ENCODE results near the gene KRTAP10-2.

KRTAP10-2 gene

GRCh38 chr21:44548922-44549321, 2.4 kb downstream of the KRTAP10-2 start:
- peak; percentile 8 for DNase-seq (ENCODE audit: low spot score)
- no peak overlapping the region for H3K27ac ChIP-seq

GRCh38 chr21:44548381-44548780, 2.9 kb downstream of the KRTAP10-2 start:
- Histone ChIP-seq H3K4me3 (no peak overlapping the region), H3K27ac (no peak overlapping the region)
- peak; percentile 63 for DNase-seq (ENCODE audit: low spot score)
- TF ChIP-seq, protein P1, sequence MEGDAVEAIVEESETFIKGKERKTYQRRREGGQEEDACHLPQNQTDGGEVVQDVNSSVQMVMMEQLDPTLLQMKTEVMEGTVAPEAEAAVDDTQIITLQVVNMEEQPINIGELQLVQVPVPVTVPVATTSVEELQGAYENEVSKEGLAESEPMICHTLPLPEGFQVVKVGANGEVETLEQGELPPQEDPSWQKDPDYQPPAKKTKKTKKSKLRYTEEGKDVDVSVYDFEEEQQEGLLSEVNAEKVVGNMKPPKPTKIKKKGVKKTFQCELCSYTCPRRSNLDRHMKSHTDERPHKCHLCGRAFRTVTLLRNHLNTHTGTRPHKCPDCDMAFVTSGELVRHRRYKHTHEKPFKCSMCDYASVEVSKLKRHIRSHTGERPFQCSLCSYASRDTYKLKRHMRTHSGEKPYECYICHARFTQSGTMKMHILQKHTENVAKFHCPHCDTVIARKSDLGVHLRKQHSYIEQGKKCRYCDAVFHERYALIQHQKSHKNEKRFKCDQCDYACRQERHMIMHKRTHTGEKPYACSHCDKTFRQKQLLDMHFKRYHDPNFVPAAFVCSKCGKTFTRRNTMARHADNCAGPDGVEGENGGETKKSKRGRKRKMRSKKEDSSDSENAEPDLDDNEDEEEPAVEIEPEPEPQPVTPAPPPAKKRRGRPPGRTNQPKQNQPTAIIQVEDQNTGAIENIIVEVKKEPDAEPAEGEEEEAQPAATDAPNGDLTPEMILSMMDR (IDR thresholded peaks at IDR 0.05), result no peak

More at GRCh38 chr21:44548922-44549321, 2.4 kb downstream of the KRTAP10-2 start:
- TF ChIP-seq, protein P1 (IDR thresholded peaks at IDR 0.05), result no peak
- H3K4me3 ChIP-seq, result no peak overlapping the region

GRCh38 chr21:44547656-44548331, 3.5 kb downstream of the KRTAP10-2 start:
- H3K4me3 ChIP-seq, result no peak overlapping the region
- TF ChIP-seq, protein P1 (IDR thresholded peaks at IDR 0.05), result no peak
- no peak overlapping the region for H3K27ac ChIP-seq
- DNase-seq (ENCODE audit: low spot score), result peak; percentile 56

GRCh38 chr21:44544566-44544965, 6.7 kb downstream of the KRTAP10-2 start:
- Histone ChIP-seq H3K4me3 (no peak overlapping the region), H3K27ac (no peak overlapping the region)
- peak; percentile 54 for DNase-seq (ENCODE audit: low spot score)
- TF ChIP-seq, protein P1 (IDR thresholded peaks at IDR 0.05), result no peak

DNA sequence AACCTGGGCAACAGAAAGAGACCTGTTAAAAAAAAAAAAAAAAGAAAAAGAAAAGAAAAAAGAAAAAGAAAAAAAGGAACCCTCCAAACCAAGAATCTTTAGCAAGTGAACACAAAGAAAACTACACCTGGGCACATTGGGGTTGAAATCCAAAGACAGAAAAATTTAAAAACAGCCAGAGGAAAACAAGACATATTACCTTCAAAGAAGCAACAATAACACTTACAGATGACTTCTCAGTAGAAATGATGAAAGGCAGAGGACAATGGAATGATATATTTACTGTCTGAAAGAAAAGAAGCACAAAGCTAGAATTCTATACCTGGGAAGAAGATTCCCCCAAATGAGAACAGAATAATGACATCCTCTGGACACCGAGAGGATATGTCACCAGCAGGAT, 8.6 kb downstream of the KRTAP10-2 start:
- TF ChIP-seq, protein P1 (IDR thresholded peaks at IDR 0.05), result no peak
- no peak overlapping the region for H3K27ac ChIP-seq
- no peak for DNase-seq (ENCODE audit: low spot score)
- H3K4me3 ChIP-seq, result no peak overlapping the region

GRCh38 chr21:44540741-44541288, 10.5 kb downstream of the KRTAP10-2 start:
- H3K27ac ChIP-seq, result no peak overlapping the region
- no peak overlapping the region for H3K4me3 ChIP-seq
- peak; percentile 29 for DNase-seq (ENCODE audit: low spot score)
- TF ChIP-seq, protein P1 (IDR thresholded peaks at IDR 0.05), result no peak

All from coronary artery (tissue), 2 donors.